ENCODE measurements around the gene TCF19. TPM values are rescaled to one million over a fixed set of nuclear protein-coding genes. Genes with fewer than 3 reads are reported as not detected.
A peak's percentile ranks its signal among the peaks of the same experiment; 100 is the strongest.

The TCF19 gene, protein sequence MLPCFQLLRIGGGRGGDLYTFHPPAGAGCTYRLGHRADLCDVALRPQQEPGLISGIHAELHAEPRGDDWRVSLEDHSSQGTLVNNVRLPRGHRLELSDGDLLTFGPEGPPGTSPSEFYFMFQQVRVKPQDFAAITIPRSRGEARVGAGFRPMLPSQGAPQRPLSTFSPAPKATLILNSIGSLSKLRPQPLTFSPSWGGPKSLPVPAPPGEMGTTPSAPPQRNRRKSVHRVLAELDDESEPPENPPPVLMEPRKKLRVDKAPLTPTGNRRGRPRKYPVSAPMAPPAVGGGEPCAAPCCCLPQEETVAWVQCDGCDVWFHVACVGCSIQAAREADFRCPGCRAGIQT
- total RNA-seq (2021; ENCODE audit: unreplicated experiment), result 21.4 TPM
- polyA plus RNA-seq (2012; ENCODE audit: insufficient read length), result 9.0 TPM
- percentile 59 among the genes with signal in this experiment for Bru-seq, nascent RNA
- BruChase-seq, experiment 1, labeled RNA remaining after a 2-hour chase, result percentile 83 among the genes with signal in this experiment
- percentile 92 among the genes with signal in this experiment for BruChase-seq, experiment 2, labeled RNA remaining after a 6-hour chase
- long read RNA-seq, transcript TCF19-201 (4 exons, 3,039 nt), result major isoform, 29 of 81 reads
- long read RNA-seq, partial matches to known transcripts, result 30 of 81 reads
- long read RNA-seq, other reads (novel, unspliced or antisense), result 20 of 81 reads

DNA sequence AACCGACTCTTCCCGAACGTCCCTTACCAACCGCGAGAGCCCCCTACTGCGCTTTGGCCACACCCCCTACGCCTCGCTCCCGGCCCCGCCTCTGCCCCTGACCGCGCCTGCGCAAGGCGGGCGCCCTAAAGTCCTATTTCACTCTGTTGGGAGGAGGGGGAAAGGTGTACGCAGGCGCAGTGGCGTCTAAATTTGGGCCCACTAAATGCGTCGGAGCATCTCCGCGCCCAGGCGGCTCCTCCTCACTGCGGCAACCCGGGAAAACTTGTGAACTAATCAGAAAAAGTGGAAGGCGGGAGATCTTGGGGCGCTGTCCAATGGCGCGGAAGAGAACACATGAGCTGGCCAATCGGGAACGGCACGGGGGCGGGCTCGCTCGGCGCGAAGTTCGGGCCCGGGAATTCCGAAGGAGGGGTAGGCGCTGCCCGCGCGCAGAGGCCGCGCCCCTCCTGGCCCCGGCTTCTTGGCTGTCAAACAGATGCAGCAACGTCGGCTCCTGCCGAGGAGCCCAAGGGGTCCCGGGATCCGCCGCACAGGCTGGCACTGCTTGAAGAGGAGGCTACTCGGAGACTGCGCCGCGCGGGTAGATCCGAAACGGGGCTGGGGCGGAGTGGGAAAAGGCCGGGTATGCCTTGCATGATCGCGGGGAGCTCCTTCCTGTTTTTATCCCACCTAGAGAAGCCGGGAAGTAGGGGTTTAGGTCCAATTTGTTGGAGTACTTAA is at the start of gene TCF19:
Gene TCF19, plus strand, starts transcription at position 450 of the 723 bp plus-strand sequence. CDS start 881 bp downstream, outside the sequence.
- ChIA-PET POLR2A (no interaction called here), CTCF (interaction anchor here (1.0 to 1.2 kb wide), 3 partner anchors 21 to 244 kb away, joined by 3 to 4 read pairs (median 4); partner anchors contain the start of gene VARS2)
- Histone ChIP-seq H3K9me3 (ENCODE audit: control insufficient read depth, insufficient read depth, low read depth, low read length) (no peaks in the 10 kb centered on the region), H3K27me3 (ENCODE audit: control insufficient read depth, insufficient read depth, low read length) (no peaks in the 10 kb centered on the region), H3K27ac (ENCODE audit: low read length) (peak within 1 kb of the TSS; percentile 86), H3K36me3 (ENCODE audit: control insufficient read depth, insufficient read depth, low read length) (peaks cover 2% of the 10 kb centered on the region; the same call in 1 of the 2 replicates), H3K4me3 (ENCODE audit: low read depth in 2 of 2, low read length in 2 of 2) (peak within 1 kb of the TSS; percentile 65 to 75), H3K4me1 (ENCODE audit: control insufficient read depth, insufficient read depth, low read length) (peaks cover 13% of the 10 kb centered on the region)
- DNase-seq (ENCODE audit: low read depth, low spot score) (peak; percentile 96), ATAC-seq (peak; percentile 98)
- TF ChIP-seq POLR2AphosphoS5 (IDR thresholded peaks at IDR 0.05; ENCODE audit: low read depth, low read length), result no peak
- TF ChIP-seq TCF7L2 (IDR thresholded peaks at IDR 0.05; ENCODE audit: low read depth, low read length), result 0 out of 2 replicates have a peak, but pooled peaks have one; percentile 19
- peak; percentile 99 for TF ChIP-seq SIN3A (IDR thresholded peaks at IDR 0.05; ENCODE audit: borderline replicate concordance, insufficient read depth, low read depth, low read length)
- TF ChIP-seq, protein P1, sequence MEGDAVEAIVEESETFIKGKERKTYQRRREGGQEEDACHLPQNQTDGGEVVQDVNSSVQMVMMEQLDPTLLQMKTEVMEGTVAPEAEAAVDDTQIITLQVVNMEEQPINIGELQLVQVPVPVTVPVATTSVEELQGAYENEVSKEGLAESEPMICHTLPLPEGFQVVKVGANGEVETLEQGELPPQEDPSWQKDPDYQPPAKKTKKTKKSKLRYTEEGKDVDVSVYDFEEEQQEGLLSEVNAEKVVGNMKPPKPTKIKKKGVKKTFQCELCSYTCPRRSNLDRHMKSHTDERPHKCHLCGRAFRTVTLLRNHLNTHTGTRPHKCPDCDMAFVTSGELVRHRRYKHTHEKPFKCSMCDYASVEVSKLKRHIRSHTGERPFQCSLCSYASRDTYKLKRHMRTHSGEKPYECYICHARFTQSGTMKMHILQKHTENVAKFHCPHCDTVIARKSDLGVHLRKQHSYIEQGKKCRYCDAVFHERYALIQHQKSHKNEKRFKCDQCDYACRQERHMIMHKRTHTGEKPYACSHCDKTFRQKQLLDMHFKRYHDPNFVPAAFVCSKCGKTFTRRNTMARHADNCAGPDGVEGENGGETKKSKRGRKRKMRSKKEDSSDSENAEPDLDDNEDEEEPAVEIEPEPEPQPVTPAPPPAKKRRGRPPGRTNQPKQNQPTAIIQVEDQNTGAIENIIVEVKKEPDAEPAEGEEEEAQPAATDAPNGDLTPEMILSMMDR (IDR thresholded peaks at IDR 0.05), result no peak
- TF ChIP-seq, protein P2, sequence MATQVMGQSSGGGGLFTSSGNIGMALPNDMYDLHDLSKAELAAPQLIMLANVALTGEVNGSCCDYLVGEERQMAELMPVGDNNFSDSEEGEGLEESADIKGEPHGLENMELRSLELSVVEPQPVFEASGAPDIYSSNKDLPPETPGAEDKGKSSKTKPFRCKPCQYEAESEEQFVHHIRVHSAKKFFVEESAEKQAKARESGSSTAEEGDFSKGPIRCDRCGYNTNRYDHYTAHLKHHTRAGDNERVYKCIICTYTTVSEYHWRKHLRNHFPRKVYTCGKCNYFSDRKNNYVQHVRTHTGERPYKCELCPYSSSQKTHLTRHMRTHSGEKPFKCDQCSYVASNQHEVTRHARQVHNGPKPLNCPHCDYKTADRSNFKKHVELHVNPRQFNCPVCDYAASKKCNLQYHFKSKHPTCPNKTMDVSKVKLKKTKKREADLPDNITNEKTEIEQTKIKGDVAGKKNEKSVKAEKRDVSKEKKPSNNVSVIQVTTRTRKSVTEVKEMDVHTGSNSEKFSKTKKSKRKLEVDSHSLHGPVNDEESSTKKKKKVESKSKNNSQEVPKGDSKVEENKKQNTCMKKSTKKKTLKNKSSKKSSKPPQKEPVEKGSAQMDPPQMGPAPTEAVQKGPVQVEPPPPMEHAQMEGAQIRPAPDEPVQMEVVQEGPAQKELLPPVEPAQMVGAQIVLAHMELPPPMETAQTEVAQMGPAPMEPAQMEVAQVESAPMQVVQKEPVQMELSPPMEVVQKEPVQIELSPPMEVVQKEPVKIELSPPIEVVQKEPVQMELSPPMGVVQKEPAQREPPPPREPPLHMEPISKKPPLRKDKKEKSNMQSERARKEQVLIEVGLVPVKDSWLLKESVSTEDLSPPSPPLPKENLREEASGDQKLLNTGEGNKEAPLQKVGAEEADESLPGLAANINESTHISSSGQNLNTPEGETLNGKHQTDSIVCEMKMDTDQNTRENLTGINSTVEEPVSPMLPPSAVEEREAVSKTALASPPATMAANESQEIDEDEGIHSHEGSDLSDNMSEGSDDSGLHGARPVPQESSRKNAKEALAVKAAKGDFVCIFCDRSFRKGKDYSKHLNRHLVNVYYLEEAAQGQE (IDR thresholded peaks at IDR 0.05; ENCODE audit: insufficient read depth in 1 of 2, low read depth in 2 of 2, low read length in 1 of 2), result no peak
- BruUV-seq (replicated peaks), result no TSS peak
- in situ Hi-C loops (cut with HindIII; ENCODE audit: low pct_unique_long_range_greater_than_20kb, low sequenced_read_pairs), result no loop called here
- intact Hi-C loops (cut with micrococcal nuclease; ENCODE audit: unreplicated experiment), result no loop called here

DNA sequence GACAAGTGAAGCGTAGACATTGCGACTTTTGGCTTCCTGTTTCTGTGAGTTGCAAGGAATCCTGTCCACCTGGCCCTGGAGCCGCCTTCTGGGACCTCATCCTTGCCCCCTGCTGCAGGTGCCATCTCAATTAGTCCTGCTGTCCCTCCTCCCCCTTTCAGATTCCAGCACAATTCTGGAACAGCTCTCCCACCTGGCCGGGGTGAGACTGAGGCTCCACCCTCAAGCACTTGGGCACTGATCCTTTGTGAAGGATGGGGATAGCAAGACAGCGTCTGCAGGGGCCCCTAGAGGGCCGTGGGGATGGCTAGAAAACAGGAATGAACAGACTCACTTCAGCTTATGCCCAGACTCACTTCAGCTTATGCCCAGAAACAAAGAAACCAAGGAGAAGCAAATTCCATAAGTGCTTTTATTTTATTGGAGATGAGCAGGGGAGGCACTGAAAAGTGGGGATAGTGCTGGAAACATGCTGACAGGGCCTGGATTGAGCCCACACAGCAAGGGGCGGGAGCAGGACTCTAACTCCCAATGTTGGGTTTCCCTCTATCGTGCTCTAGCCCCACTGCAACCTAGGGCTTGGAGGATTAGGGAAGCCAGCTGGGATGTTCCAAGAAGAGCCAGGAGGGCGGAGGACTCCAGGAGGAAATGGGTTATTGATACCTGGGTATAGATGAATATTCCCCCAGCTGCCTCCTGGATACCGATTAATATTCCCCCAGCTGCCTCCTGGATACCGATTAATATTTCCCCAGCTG is 47.4 kb upstream of the TCF19 start:
- peaks cover 18% of the 10 kb centered on the region for H3K4me1 ChIP-seq (ENCODE audit: control insufficient read depth, insufficient read depth, low read length)
- H3K4me3 ChIP-seq (ENCODE audit: low read depth in 2 of 2, low read length in 2 of 2), result no peak overlapping the region
- TF ChIP-seq POLR2AphosphoS5 (IDR thresholded peaks at IDR 0.05; ENCODE audit: low read depth, low read length) (no peak), SIN3A (IDR thresholded peaks at IDR 0.05; ENCODE audit: borderline replicate concordance, insufficient read depth, low read depth, low read length) (no peak), TCF7L2 (IDR thresholded peaks at IDR 0.05; ENCODE audit: low read depth, low read length) (no peak)
- TF ChIP-seq, protein P2 (IDR thresholded peaks at IDR 0.05; ENCODE audit: insufficient read depth in 1 of 2, low read depth in 2 of 2, low read length in 1 of 2), result no peak
- TF ChIP-seq, protein P1 (IDR thresholded peaks at IDR 0.05), result no peak
- no peaks in the 10 kb centered on the region; the same call in 1 of the 2 replicates for H3K27me3 ChIP-seq (ENCODE audit: control insufficient read depth, insufficient read depth, low read length)
- ChIA-PET POLR2A (interaction anchor here (0.6 kb wide), 1 partner anchor 47 kb away, joined by 3 read pairs; the partner anchor contains the start of gene CCHCR1), CTCF (interaction anchor here (0.7 to 0.9 kb wide), 2 partner anchors 9 to 24 kb away, joined by 3 read pairs; no protein-coding TSS in a partner anchor)
- no peaks in the 10 kb centered on the region for H3K36me3 ChIP-seq (ENCODE audit: control insufficient read depth, insufficient read depth, low read length)
- intact Hi-C loops (cut with micrococcal nuclease; ENCODE audit: unreplicated experiment), result no loop called here
- H3K9me3 ChIP-seq (ENCODE audit: control insufficient read depth, insufficient read depth, low read depth, low read length), result no peaks in the 10 kb centered on the region
- ATAC-seq, result no peak
- no peak overlapping the region for H3K27ac ChIP-seq (ENCODE audit: low read length)
- in situ Hi-C loops (cut with HindIII; ENCODE audit: low pct_unique_long_range_greater_than_20kb, low sequenced_read_pairs), result no loop called here
- no TSS peak for BruUV-seq (replicated peaks)
- no peak for DNase-seq (ENCODE audit: low read depth, low spot score)
